DMS114 treated with DMSO at 0.1 percent for 48 hours (cell line): Measurements from ENCODE around the gene KIF17.

ENCODE experiments used
- DNase-seq: peaks from one replicate; lab custom pipeline; 2025; ENCODE audit not compliant: unreplicated experiment; lab: John Stamatoyannopoulos, UW

Gene KIF17

DNA sequence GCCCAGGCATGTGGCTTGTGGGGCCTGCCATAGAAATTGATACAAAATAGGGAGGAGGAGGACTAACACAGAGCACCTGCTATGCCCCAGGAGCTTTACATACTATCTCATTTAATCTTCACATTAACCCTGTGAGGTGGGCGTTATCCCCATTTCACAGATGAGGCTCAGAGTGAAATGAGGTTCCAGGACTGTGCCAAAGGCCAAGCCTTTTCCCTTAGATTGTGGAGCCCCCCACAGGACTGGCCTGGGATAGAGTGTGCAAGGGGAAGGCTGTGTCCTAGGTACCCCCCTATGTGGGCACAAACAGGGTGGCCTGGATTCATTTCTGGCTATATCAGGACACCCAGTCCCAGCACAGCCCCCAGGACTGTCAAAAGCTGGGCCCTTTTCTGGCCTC is 54.4 kb downstream of the KIF17 start:
- DNase-seq = no peak

DNA sequence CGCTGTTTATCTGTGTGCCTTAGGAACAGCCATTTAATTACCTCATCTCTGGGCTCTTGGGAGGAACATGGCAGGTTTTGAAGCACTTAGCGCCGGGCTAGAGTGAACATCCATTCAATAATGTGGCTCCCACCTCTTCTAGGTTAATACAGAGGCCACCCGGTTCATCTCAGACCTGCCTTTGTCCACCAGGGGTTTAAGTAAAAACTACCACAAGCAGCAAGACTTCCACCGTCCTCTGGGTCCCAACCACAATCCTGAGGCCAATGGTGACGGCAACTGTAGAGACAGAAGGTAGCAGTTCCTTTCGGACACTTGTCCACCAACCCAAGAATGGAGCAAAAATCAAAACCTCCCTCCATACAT is 55.7 kb downstream of the KIF17 start:
- DNase-seq = no peak

DNA sequence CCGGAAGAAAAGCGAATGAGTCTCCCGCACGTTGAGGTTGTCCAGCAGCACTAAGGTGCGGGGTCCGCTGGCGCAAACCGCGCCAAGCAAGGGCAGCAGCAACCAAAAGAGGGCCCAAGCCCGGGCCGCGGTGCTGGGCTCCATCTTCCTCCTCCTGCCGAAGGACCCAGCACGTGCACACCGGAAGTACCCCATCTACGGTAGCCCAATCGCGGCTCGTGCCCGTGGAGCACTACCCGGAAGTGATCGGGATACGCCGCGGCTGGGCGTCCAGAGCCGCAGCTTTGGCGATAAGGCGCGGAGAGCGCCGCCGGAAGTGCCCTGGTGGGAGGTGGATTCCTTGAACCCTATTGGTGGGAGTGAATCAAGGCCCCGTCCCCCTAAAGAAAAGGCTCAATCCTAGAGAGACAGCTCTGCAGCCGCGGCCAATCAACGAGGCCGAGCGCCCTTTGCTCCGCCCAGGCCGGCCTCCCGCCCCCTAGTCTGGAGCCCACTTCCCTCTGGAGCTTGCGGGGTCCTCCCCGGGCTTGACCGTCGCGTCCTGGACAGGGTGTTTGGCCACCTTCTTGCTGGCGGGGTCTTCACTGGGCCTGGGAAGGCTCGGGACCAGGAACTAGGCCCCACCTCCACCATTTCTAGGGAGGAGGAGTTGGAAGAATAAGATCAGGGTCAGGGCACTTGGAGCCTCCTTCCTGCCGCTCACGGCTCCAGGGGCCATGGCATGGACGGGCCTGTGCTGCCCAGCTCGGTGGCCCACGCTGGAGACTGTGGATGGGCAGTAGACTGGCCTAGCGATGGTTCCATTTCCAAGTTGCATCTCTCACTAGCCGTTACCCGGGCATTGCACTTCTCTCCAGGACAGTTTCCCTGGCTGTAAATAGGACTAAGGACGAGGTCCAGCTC is 56.3 kb downstream of the KIF17 start, which contains the start of gene DDOST:
Gene DDOST (minus strand): TSS at position 163 of the 903 bp plus-strand sequence. CDS start 19 bp downstream, at position 144.
- DNase-seq = peak; percentile 97

DNA sequence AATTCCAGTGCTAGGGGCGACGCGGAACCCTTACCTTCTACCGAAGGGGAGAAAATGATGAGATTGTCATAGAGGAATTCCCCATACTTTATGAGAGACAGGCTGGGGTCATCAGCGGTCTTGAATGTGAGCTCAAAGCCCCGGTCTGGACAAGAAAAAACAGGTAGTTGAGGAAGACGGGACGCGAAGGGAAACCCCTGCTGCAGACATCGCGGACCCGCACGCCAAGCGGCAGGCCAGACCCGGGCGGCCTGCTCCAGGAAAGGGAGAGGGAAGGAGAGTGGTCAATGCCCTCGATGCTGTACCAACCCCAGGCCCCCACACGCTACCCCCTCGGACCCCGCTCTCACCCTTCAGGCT is 57.0 kb downstream of the KIF17 start:
- DNase-seq = no peak

DNA sequence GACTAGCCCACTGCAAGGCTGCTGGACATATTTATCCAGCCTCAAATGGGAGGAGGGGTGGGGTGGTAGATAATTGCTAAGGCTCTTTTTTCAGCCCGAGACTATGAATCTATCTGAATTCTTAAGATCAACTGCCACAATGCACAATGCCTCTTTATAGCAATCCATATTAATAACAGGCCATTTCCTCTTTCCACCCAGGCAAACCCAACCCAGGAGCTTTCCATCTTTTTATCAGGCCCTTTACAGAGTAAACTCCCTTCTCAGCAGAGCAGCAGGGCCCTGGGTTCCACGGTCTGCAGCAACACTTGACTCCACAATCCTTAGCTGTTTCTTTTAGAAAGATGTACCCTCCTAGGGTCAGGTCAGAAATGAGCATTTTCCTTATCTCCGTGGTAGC is 57.4 kb downstream of the KIF17 start:
- no peak for DNase-seq

DNA sequence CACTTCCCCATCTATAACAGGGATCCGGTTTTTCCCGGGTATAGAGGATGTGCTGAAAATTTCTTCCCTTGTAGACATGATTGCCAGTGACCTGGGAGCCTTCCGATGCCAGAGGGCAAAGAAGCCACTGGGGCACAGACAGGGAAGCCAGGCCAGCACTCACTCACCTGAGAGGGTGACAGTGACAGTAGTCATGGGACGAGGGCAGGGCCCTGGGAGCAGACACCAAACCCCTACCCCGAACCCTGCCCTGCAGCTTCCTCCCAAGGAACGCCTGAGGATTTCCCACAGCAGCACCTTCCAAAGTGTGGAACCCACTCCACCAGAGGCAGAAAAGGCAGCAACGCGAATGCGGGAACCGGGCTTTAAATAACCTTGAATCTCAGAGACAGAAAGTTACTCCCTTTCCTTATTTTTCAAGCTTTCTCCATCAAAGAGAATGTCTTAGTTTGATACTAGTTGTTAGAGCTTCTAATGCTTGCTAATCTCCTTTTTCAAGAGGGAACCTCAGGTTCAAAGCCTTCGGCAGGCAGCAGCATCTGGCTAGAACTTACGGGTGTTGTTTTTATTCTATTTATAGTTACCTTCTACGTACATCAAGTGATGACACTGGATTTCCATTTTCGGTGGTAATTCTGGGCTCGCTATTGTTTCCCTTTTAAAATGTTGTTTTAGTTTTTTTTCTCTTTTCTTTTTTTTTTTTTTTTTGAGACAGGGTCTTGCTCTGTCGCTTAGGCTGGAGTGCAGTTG is 59.5 kb downstream of the KIF17 start:
- DNase-seq = no peak

DNA sequence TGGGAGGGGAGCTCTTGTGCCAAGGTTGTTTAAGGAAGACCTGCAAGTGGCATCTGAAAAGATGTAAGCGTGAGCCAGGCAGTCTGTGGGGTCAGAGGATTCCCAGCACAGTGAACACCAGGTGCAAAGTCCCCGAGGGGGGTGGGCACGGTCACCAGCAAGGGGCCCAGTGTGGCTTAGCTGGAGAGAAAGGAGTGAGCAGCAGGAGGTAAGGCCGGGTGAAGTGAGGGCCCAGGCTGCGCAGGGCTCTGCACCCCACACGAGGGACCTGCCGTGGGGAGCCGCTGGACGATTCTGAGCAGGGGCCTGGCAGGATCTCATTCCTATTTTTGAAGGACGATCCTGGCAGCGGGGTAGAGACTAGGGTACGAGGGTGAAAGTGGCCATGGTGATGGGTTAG is 60.8 kb downstream of the KIF17 start:
- no peak for DNase-seq

DNA sequence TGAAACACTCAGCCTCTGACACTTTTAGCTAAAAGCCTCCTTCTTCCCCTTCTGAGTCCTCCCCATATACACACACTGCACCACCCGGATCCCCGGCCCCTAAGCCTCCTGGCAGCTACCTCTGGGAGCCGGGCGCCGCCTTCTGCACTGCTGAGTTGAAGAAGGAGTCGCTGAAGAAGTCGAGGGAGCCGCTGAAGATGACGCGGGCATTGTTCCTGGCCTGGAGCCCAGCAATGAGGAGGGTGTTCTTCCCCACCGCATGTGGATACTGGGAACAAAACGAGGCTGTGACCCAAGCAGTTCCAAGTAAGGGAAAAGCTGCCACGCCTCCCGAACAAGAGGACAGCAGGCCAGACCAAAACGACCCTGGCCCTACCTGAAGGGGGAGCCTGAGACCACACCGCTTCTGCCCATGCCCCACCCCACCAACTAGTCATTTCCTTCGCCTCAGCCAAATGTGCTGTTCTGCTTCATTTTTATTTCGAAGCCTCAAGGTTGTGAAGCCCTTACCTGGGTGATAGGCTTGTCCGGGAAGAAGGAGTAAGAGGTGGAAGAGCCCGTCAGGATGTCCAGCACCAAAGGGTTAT is 63.6 kb downstream of the KIF17 start:
- DNase-seq = no peak

DNA sequence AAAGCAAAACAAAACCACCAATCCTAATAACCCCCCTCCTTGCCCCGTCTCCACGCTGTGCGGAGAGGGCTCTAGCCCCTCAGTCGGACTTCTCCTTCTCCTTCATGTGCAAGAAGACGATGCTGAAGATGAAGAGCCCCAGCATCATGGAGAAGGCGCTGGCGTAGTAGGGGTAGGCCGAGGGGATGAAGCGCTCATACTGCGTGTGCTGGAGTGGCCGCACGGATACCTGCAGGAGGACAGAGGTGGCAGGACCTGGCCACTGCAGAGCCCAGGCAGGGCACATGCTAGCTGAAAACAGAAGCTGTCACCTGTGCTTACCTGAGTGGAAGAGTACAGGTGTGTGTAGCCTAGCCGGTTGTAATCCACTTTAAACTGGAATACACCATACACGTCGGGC is 65.5 kb downstream of the KIF17 start:
- no peak for DNase-seq

DNA sequence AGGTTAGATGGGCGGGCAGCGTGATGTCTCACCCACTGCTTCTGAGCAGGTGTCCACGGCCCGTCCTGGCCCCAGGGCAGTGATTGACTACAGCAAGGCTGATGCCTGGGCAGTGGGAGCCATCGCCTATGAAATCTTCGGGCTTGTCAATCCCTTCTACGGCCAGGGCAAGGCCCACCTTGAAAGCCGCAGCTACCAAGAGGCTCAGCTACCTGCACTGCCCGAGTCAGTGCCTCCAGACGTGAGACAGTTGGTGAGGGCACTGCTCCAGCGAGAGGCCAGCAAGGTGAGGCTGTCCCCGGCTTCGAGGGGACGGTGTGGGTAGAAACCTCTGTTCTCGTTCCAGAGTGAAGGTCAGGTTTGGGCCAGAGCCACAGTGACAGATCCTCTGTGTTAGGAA is 68.9 kb downstream of the KIF17 start:
- DNase-seq = no peak

DNA sequence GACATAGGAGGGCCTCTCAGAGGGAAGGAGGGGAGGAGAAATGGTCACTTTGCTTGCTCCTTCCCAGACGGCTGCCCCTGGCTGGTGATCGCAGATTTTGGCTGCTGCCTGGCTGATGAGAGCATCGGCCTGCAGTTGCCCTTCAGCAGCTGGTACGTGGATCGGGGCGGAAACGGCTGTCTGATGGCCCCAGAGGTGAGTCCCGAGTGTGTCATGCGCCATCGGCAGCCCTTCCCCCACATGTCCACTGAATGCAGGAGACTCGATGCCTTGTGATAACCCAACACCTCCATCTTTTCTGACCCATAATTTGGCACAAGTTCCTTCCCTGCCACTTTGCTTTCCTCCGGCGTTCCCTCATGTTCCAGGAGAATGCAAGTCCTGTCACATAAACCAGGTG is 69.4 kb downstream of the KIF17 start:
- DNase-seq = no peak

DNA sequence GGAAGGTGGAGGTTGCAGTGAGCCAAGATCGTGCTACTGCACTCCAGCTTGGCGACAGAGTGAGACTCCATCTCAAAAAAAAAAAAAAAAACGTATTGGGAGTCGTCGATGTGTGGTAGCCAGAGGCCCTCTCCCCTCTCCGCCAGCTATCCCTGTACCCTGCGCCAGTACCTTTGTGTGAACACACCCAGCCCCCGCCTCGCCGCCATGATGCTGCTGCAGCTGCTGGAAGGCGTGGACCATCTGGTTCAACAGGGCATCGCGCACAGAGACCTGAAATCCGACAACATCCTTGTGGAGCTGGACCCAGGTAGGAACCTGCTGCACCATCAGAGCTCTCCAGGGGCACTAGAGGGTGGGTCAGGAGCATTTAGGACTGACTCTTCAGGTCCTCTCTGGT is 72.4 kb downstream of the KIF17 start:
- DNase-seq = no peak

DNA sequence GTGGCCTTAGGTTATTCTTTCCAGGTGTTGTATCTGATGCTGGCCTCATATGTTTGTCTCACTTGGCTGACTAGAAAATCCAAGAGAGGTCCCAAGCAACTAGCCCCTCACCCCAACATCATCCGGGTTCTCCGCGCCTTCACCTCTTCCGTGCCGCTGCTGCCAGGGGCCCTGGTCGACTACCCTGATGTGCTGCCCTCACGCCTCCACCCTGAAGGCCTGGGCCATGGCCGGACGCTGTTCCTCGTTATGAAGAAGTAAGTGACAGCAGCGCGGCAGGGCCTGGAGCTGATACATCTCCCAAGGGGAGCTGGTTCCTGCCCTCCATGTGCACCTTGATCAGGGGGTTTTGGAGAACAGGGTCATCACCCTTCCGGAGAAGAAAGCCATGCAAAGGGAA is 73.4 kb downstream of the KIF17 start:
- no peak for DNase-seq

DNA sequence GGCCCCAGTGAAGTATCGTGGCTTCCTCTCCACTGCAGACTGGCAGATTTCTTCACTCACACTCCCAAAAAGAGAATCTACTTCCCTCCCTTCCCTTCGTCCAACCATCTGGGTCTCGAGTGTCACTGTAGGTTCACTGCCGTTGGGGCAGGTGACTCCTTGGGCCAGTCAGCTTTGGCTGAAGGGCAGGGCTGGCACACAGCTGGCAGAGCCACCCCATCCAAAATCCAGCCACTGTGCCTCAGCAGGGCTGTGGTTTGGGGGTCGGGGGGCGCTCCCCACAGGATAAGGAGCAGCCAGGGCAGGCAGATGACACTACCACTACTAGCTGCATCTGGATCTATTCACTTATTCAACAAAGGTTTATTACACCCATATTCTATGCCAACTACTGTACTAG is 74.7 kb downstream of the KIF17 start:
- DNase-seq = no peak

DNA sequence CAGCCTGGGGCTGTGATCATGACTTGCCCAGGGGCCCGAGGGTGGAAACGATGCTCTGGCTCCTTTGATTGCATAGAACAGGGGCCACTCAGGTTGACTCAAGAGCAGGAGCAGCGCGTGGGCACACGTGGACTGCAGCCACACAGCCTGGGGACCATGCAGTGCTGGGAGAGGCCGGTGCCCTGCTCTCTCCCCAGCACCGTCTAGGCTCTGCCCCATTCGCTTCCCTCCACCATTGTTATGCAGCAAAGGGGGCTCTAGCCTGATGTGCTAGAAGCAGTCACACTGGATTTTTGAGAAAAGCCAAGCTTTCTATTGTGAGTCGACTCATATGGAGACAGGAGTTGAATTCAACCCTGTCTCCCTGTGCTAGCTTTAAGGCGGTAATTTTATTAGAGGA is 75.8 kb downstream of the KIF17 start:
- DNase-seq = no peak

DNA sequence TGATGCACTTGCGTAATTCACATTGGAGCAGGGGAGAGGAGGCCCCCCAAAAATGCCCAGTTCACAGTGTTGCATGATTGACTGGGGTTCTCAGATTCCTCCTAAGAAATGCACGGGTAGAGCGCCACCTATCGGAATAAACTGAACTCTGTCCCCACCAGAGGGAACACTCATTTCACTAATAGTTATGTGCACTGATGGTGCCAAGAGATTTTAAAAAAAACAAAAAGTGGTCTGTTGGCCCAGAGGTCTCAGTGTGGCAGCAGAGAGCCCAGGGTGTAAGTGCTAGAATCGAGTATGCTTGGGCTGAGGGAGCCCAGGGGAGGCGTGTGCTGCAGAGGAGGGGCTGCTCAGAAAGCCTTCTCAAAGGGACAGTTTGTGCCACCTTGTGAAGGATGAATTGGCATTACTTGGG is 77.6 kb downstream of the KIF17 start:
- DNase-seq = peak; percentile 36

DNA sequence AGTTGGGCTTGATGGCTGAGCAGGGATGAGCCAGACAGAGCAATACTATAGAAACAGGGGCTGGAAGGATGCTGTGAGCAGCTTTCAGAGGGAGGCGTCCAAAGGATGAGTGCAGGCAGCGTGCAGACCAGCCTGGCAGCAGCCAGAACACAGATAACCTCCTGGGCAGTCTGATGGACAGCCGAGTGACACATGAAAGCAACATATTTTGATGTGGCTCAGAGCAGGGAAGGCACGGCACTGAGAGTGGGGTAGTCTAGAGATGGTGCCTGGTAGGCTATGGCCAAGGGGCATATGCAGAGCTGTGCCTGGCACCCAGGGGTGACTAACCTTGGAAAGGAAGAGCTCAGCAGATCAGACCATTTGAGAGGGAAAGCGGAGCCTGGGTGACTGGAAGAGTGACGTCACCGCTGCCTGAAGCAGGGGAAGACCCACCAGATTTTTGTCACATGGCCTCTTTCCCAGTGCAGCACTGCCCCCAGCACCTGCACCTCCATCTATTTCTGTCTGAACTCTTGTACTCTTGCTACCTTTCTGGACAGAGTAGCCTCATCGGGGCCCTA is 80.9 kb downstream of the KIF17 start:
- no peak for DNase-seq

DNA sequence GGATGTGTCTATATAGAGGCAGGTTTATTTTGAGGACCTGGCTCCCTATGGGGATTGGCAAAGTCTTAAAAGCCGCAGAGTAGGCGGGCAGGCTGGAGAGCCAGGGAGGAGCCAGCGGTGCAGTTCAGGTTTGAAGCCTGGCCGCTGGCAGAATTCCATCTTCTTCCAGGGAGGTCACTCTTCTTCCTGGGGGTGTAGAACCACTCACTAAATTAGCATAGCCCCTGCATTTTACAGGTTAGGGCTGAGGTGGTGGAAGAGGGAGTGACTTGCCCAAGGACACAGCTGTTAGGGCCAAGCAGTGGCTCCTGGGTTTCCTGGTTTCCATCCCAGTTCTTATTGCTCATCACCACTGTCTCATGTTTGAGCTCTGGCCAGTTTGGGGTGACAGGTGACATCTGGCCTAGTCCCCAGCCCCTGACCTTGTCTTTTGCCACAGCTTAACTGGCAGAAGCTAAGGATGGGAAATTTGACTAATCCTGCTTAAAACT is 83.2 kb downstream of the KIF17 start:
- peak; percentile 15 for DNase-seq

DNA sequence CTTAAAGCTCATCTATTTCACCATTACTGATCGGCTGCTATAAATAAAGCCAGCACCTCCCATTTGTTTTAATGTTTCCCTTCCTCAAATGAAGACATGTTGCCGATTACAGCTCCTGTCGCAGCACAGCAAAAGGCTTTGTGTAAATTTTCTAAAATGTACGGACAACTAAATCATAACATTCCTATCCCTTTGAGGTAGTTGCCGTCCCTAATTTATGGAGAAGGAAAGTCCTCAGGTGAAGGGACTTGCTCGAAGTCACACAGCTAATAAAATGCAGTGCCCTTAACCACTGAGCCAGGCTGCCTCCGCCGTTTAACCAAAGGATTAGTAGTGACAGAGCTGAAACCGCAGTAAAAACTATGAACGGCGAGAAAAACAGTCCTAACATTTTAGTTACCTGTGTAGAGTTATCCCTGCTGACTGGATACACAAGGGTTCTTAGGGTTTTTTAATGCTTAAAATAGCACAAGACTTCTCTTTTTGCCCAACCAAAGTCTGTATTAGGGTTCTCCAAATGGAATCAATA is 83.7 kb downstream of the KIF17 start:
- no peak for DNase-seq

DNA sequence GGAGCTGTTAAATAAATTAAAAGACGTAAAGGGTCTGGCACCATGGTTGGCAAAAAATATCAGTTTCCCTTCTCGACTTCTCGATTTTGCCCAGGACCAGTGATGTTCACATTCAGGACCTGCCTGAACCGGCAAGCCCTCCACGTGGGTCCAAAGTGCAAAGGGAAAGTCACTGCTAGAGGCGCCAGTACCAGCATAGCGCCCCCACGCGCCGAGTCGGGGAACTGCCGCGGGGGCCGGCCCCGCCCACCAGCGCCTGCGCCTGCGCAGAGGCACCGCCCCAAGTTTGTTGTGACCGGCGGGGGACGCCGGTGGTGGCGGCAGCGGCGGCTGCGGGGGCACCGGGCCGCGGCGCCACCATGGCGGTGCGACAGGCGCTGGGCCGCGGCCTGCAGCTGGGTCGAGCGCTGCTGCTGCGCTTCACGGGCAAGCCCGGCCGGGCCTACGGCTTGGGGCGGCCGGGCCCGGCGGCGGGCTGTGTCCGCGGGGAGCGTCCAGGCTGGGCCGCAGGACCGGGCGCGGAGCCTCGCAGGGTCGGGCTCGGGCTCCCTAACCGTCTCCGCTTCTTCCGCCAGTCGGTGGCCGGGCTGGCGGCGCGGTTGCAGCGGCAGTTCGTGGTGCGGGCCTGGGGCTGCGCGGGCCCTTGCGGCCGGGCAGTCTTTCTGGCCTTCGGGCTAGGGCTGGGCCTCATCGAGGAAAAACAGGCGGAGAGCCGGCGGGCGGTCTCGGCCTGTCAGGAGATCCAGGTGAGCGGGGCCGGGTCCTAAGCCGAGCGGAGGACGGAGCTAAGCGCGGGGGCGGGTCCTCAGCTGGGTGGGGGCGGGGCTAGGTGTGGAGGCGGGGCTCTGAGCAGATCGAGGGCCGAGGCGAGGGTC is 84.4 kb downstream of the KIF17 start, which contains the start of gene PINK1:
Gene PINK1 (plus strand): TSS at position 269 of the 875 bp plus-strand sequence. CDS start 91 bp downstream, at position 360.
- peak; percentile 53 for DNase-seq
